CD14-positive monocyte (primary cell): ENCODE data around the gene DLX4. TPM values are rescaled to one million over a fixed set of nuclear protein-coding genes. Genes with fewer than 3 reads are reported as not detected.

ENCODE experiments used
- DNase-seq, 3 donors: peaks; one replicate each; pipeline ENCODE4 v3.0.0-alpha.2; 2011 to 2022
- H2AFZ ChIP-seq: 2 replicates; pipeline ENCODE4 v1.6.0; 2012; ENCODE audit warnings: mild to moderate bottlenecking, low read depth, low read length, inconsistent platforms; ENCODE audit not compliant: insufficient read depth, poor library complexity, severe bottlenecking
- H3K27ac ChIP-seq, 2 donors: 1 replicate in 1 of 2; 2 replicates in 1 of 2; pipeline ENCODE4 v1.5.1; 2012 to 2013; ENCODE audit warnings: low read length in 2 of 2, control low read depth in 1 of 2, inconsistent platforms in 1 of 2, low read depth in 1 of 2, mild to moderate bottlenecking in 1 of 2
- H3K27me3 ChIP-seq, 2 donors: one replicate each; pipeline versions ENCODE4 v1.6.0 to v1.6.1; 2011 to 2013; ENCODE audit warnings: low read length in 2 of 2; ENCODE audit not compliant: control insufficient read depth in 2 of 2, insufficient read depth in 2 of 2
- H3K36me3 ChIP-seq, 2 donors: replicated peaks in 1 of 2; 1 replicate in 1 of 2; 2 replicates in 1 of 2; pipeline versions ENCODE4 v1.5.1 to v1.6.1; 2012 to 2013; ENCODE audit warnings: low read length in 2 of 2, control low read depth in 1 of 2, inconsistent platforms in 1 of 2, mild to moderate bottlenecking in 1 of 2; ENCODE audit not compliant: insufficient read depth in 2 of 2, control insufficient read depth in 1 of 2
- H3K4me1 ChIP-seq, 2 donors: 1 replicate in 1 of 2; 2 replicates in 1 of 2; pipeline versions ENCODE4 v1.5.1 to v1.6.1; 2012 to 2013; ENCODE audit warnings: low read length in 2 of 2, control low read depth in 1 of 2, inconsistent platforms in 1 of 2, mild to moderate bottlenecking in 1 of 2, moderate library complexity in 1 of 2; ENCODE audit not compliant: insufficient read depth in 2 of 2, control insufficient read depth in 1 of 2
- H3K4me2 ChIP-seq: replicated peaks from 2 replicates; pipeline ENCODE3; 2012; ENCODE audit warnings: low read length, moderate library complexity, mild to moderate bottlenecking; ENCODE audit not compliant: poor library complexity, severe bottlenecking; ENCODE audit errors: extremely low read depth
- H3K4me3 ChIP-seq, 3 experiments: fragments of 200-600 bp in 1 of 3; sonication (generic) in 1 of 3; replicated peaks in 1 of 3; 1 replicate in 2 of 3; 2 replicates in 1 of 3; pipeline ENCODE4 v1.5.1; 2011 to 2013; ENCODE audit warnings: low read length in 3 of 3, mild to moderate bottlenecking in 3 of 3, control low read depth in 2 of 3, low read depth in 2 of 3, inconsistent platforms in 1 of 3, moderate library complexity in 1 of 3
- H3K79me2 ChIP-seq: 2 replicates; pipeline ENCODE4 v1.6.0; 2012; ENCODE audit warnings: mild to moderate bottlenecking, control low read depth, inconsistent platforms, low read length, moderate library complexity; ENCODE audit not compliant: insufficient read depth
- H3K9ac ChIP-seq: 2 replicates; pipeline ENCODE4 v1.6.0; 2017; ENCODE audit warnings: low read length, mild to moderate bottlenecking; ENCODE audit not compliant: insufficient read depth, poor library complexity, severe bottlenecking
- H3K9me3 ChIP-seq, 2 donors: replicated peaks in 1 of 2; 1 replicate in 1 of 2; 2 replicates in 1 of 2; pipeline versions ENCODE4 v1.5.1 to v1.6.1; 2012 to 2013; ENCODE audit warnings: low read length in 2 of 2, control low read depth in 1 of 2; ENCODE audit not compliant: control insufficient read depth in 1 of 2, insufficient read depth in 1 of 2
- H4K20me1 ChIP-seq: 2 replicates; pipeline ENCODE4 v1.6.0; 2012; ENCODE audit warnings: mild to moderate bottlenecking, low read length, control low read depth, moderate library complexity; ENCODE audit not compliant: insufficient read depth
- H3K27ac Mint-ChIP-seq, 7 donors: one replicate each; pipeline ENCODE4 v1.8.0; 2020; ENCODE audit warnings: mild to moderate bottlenecking in 7 of 7, mixed read lengths in 7 of 7, moderate library complexity in 6 of 7, inconsistent platforms in 2 of 7
- H3K27me3 Mint-ChIP-seq, 3 donors: one replicate each; pipeline ENCODE4 v1.8.0; 2021 to 2022; ENCODE audit warnings: low read depth in 3 of 3, mild to moderate bottlenecking in 3 of 3, mixed read lengths in 3 of 3, moderate library complexity in 3 of 3, inconsistent platforms in 1 of 3
- H3K36me3 Mint-ChIP-seq, 2 donors: one replicate each; pipeline ENCODE4 v1.8.0; 2020; ENCODE audit warnings: mixed read lengths in 2 of 2, inconsistent platforms in 1 of 2, mild to moderate bottlenecking in 1 of 2
- H3K4me1 Mint-ChIP-seq: one replicate; pipeline ENCODE4 v1.8.0; 2020; ENCODE audit warnings: mild to moderate bottlenecking, mixed read lengths
- H3K4me3 Mint-ChIP-seq, 2 donors: one replicate each; pipeline ENCODE4 v1.8.0; 2020; ENCODE audit warnings: mild to moderate bottlenecking in 2 of 2, mixed read lengths in 2 of 2, moderate library complexity in 1 of 2
- H3K9me3 Mint-ChIP-seq, 7 donors: one replicate each; pipeline ENCODE4 v1.8.0; 2020 to 2022; ENCODE audit warnings: mixed read lengths in 7 of 7, mild to moderate bottlenecking in 6 of 7, moderate library complexity in 6 of 7, inconsistent platforms in 2 of 7
- WGBS: methylation state at CpG from one replicate; pipeline ENCODE4 v1.1.5; 2013; ENCODE audit warnings: missing lambda C conversion rate; ENCODE audit not compliant: insufficient coverage; 5-methylcytosine and 5-hydroxymethylcytosine counted together
- intact Hi-C, 2 donors: fragments of 100-400 bp; cut with micrococcal nuclease; formaldehyde crosslinking; loops; one replicate each; pipeline versions ENCODE4 v1.15.0 to v1.15.1; 2023
- polyA plus RNA-seq, 3 donors: library from polyadenylated mRNA; depleted of rRNA in 1 of 3; unstranded in 2 of 3; stranded (reverse) in 1 of 3; fragments of 300-500 nt in 2 of 3; fragments of >200 nt in 1 of 3; fragmentation: Illumina TruSeq in 2 of 3; gene quantifications; 1 replicate in 2 of 3; 2 replicates in 1 of 3; pipeline ENCODE4 v1.2.3, GENCODE V29; 2012 to 2021
- TF ChIP-seq, protein P1 (sequence below): fragments of 200-600 bp; IDR thresholded peaks from one replicate; pipeline ENCODE4 v1.8.0; 2022; ENCODE audit warnings: antibody characterized with exemption, mild to moderate bottlenecking

DLX4 gene
- polyA plus RNA-seq, 3 donors = 0.20 to 3.5 TPM; not detected in 1

DNA sequence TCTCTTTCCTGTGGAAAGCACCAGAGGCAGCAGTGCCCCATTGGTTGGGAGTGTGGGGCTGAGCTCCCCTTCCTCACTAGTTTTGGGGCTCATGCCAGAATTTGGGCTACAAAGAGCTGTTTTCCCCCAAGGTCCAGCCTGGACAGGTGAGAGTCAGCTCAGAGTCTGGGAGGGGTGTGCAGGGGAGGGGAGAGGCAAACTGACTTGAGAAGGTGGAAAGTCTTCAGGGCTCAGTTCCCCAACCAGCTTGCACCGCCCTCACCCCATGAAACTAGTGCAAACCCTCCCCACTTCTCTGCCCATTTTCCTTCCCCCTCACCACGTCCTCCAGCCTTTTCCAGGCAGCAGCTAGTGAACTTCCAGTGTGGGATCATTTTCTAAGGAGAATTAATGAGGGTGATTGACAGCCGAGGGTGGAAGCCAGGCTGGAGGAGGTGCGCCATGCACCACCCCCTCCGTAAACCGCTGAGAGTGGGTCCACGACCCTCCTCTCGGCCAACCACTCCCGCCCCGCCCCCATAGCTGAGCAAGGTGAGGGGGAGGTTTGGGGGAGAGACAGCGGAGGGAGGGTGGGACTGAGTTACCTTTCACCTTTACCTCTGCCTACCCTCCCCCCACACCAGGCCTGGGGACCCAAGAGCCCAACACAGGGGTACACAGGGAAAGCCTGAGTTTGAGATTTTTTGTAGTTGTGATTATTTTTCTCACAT, 6.2 kb upstream of the DLX4 start:
- no peak overlapping the region for H2AFZ ChIP-seq
- H3K79me2 ChIP-seq = no peaks in the 10 kb centered on the region
- peaks cover 26 to 67% of the 10 kb centered on the region in 2 donors for H3K27me3 ChIP-seq

DNA sequence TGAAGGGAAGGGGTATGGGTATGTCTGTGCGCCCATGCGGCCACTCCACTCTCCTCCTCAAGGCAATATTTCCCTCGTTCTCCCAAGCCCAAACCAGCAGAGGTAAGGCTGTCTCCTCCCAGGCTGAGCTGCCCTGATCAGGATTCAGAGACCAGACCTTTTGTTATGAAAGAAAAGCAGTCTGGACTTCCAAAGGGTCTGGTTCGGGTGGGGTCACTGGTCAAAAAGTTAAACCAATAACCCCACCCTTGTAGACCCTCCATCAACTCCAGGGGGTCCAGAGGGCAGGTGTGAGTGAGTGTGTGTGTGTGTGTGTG, 5.7 kb upstream of the DLX4 start:
- Mint-ChIP-seq H3K27me3 (peaks cover 62 to 83% (median 79%) of the 10 kb centered on the region in 3 donors), H3K27ac (no peak overlapping the region), H3K4me1 (peaks cover 64% of the 10 kb centered on the region), H3K36me3 (peaks cover 17 to 31% of the 10 kb centered on the region in 2 donors), H3K4me3 (peak overlapping the region in 1 of 2 donors; percentile 94), H3K9me3 (peaks cover 0 to 27% (median 20%) of the 10 kb centered on the region in 7 donors)
- H3K9ac ChIP-seq = no peak overlapping the region
- no peak overlapping the region for H2AFZ ChIP-seq
- peaks cover 26 to 70% of the 10 kb centered on the region in 2 donors for H3K27me3 ChIP-seq
- H3K4me1 ChIP-seq = peaks cover 54 to 62% of the 10 kb centered on the region in 2 donors
- intact Hi-C loops = no loop called here
- H3K4me3 ChIP-seq = peak overlapping the region in 1 of 3 experiments; percentile 72
- H3K4me2 ChIP-seq = no peak overlapping the region
- no peaks in the 10 kb centered on the region for H4K20me1 ChIP-seq
- no CpG with 5 or more reads among the region's 4 CpGs for WGBS
- no peaks in the 10 kb centered on the region for H3K36me3 ChIP-seq
- DNase-seq = no peak
- H3K9me3 ChIP-seq = peaks cover 0 to 17% of the 10 kb centered on the region in 2 donors
- no peaks in the 10 kb centered on the region for H3K79me2 ChIP-seq
- TF ChIP-seq, protein P1, sequence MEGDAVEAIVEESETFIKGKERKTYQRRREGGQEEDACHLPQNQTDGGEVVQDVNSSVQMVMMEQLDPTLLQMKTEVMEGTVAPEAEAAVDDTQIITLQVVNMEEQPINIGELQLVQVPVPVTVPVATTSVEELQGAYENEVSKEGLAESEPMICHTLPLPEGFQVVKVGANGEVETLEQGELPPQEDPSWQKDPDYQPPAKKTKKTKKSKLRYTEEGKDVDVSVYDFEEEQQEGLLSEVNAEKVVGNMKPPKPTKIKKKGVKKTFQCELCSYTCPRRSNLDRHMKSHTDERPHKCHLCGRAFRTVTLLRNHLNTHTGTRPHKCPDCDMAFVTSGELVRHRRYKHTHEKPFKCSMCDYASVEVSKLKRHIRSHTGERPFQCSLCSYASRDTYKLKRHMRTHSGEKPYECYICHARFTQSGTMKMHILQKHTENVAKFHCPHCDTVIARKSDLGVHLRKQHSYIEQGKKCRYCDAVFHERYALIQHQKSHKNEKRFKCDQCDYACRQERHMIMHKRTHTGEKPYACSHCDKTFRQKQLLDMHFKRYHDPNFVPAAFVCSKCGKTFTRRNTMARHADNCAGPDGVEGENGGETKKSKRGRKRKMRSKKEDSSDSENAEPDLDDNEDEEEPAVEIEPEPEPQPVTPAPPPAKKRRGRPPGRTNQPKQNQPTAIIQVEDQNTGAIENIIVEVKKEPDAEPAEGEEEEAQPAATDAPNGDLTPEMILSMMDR = no peak
- no peak overlapping the region for H3K27ac ChIP-seq

More for the DNA sequence above, 6.2 kb upstream of the DLX4 start:
- H3K4me1 Mint-ChIP-seq = peaks cover 59% of the 10 kb centered on the region
- TF ChIP-seq, protein P1 = no peak
- no peak for DNase-seq
- peak overlapping the region in 1 of 2 donors; percentile 94 for H3K4me3 Mint-ChIP-seq
- Histone ChIP-seq H4K20me1 (no peaks in the 10 kb centered on the region), H3K36me3 (no peaks in the 10 kb centered on the region), H3K4me3 (no peak overlapping the region), H3K9me3 (peaks cover 0 to 17% of the 10 kb centered on the region in 2 donors), H3K9ac (no peak overlapping the region), H3K27ac (no peak overlapping the region), H3K4me2 (no peak overlapping the region), H3K4me1 (peaks cover 51 to 57% of the 10 kb centered on the region in 2 donors)
- peaks cover 17 to 31% of the 10 kb centered on the region in 2 donors for H3K36me3 Mint-ChIP-seq
- H3K27ac Mint-ChIP-seq = no peak overlapping the region
- WGBS = 0% methylated on average over 1 of the region's 11 CpGs
- intact Hi-C loops = no loop called here
- peaks cover 62 to 81% (median 79%) of the 10 kb centered on the region in 3 donors for H3K27me3 Mint-ChIP-seq
- peaks cover 0 to 27% (median 20%) of the 10 kb centered on the region in 7 donors for H3K9me3 Mint-ChIP-seq
